ENCODE results near the gene CBLL2.
A peak's percentile ranks its signal among the peaks of the same experiment; 100 is the strongest.
"Not testable (repeated sequence)": the region's sequence is repeated elsewhere in the genome, so short reads cannot be mapped to it uniquely, and the experiment has no call there.

CBLL2 gene

GRCh38 chrX:22272613-22273012 is at the start of gene CBLL2:
CBLL2 (plus strand) TSS chrX:22272913; CDS start chrX:22272992, 79 bp downstream.
- intact Hi-C loops (cut with DNase I) = no loop called here
- DNase-seq = no peak

- no peak for DNase-seq
- intact Hi-C loops (cut with DNase I) = no loop called here
These were observed 38.3 kb upstream of the CBLL2 start for GRCh38 chrX:22234380-22234779.

DNA sequence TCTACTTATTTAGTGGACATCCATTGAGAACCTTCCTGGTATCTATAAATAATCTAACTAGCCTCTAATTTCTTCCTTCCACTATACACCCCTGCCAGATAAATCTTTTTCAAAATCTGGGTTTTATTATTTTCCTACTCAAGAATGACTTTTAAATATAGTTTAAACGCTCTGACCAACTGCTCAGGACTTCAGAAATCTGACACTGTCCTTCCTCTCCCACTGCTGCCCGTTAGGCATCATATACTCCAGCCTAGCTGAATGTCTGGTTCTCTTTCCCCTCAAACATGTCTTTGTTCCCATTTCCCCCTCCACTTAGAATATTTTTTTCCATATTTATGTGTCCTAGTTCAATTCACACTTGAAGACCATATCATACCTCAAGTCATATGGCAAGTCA is 35.2 kb upstream of the CBLL2 start:
- DNase-seq = no peak
- intact Hi-C loops (cut with DNase I) = no loop called here

DNA sequence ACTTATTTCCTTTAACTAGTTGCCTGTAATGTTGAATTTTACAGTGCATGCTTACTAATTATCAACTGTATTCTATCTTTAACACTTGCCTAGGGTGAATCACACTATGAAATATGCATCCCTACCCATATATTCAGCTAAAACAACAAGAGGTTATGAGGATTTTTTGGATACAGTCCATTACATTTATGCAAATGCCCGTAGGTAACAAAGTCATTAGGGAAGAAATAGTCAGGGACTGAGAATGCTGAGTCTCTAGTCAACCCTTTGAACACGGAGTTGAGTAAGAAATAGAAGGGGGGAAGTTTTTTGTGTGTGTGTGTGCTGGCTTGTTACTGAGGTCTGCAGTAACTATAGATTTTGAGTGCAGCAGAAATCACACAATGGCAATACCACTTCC is 26.1 kb upstream of the CBLL2 start:
- intact Hi-C loops (cut with DNase I) = no loop called here
- no peak for DNase-seq

DNA sequence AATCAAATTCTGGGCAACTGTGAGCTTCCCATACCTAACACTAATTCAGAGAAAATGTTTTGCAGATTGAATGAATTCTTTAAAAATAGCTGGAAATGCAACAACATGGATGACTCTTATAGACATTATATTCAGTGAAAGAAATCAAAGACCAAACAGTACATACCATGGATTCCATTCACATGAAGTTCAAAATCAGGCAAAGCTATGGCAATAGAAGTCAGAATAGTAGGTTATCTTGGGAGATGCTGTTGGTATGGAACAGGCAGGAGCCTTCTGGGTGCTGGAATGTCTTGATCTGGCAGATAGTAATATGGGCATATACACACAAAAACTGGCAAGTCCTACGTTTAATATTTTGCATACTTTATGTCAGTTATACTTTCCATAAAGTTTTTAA is 25.5 kb upstream of the CBLL2 start:
- intact Hi-C loops (cut with DNase I) = no loop called here
- DNase-seq = no peak

DNA sequence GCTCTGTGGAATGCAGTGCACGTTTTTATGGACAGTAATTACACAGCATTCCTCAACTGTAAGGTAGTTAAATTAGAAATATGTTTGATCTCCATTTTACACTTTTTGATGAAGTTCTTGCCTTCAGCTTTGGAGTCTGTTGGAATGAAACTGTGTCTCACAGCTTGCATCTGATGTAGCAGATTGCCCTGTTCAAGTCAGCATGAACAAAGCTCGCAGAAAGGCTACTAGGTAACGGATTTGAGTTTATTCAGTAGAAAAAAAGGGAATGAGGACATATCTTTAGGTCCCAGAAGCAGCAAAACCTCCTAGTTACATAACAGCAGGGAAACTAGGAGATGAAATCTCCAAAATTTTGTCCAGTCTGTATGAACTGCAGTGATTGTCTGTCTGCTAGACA is 24.3 kb upstream of the CBLL2 start:
- DNase-seq = no peak
- intact Hi-C loops (cut with DNase I) = no loop called here

GRCh38 chrX:22249371-22249770 is 23.3 kb upstream of the CBLL2 start:
- intact Hi-C loops (cut with DNase I) = no loop called here
- DNase-seq = no peak

- DNase-seq = no peak
- intact Hi-C loops (cut with DNase I) = no loop called here
These were observed 4.0 kb upstream of the CBLL2 start for GRCh38 chrX:22268706-22269105.

DNA sequence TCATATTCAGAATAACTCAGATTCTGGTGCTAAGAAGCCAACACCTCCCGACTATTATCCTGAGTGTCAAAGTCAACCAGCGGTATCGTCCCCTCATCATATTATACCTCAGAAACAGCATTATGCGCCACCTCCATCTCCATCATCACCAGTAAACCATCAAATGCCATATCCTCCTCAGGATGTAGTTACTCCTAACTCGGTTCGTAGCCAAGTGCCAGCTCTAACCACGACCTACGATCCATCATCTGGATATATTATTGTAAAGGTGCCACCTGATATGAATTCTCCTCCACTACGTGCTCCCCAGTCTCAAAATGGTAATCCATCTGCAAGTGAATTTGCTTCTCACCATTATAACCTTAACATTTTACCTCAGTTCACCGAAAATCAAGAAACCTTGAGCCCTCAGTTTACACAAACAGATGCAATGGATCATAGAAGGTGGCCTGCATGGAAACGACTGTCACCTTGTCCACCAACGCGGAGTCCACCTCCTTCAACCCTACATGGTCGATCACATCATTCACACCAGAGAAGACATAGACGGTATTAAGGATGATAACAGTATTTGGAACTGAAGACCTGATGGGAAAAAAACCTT is 1.1 kb downstream of the CBLL2 start:
- no peak for DNase-seq
- intact Hi-C loops (cut with DNase I) = no loop called here

DNA sequence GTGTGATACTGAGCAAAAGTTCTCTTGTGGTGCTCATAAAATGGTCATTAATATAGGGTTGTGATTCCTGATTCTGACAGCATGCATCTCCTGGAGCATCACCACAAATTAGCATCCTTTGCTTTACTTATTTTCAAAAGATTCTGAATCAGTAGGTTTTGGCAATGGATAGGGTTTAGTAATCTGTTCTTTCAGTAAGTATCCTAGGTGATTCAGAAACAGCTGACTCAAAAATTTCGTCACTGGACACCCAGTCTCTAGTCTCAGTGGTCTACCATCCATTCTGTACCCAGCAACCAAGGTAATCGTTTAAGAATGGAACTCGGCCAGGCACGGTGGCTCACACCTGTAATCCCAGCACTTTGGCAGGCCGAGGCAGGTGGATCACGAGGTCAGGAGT is 4.1 kb downstream of the CBLL2 start:
- intact Hi-C loops (cut with DNase I) = no loop called here
- DNase-seq = no peak

GRCh38 chrX:22278375-22278774 is 5.7 kb downstream of the CBLL2 start:
- no peak for DNase-seq
- intact Hi-C loops (cut with DNase I) = no loop called here

DNA sequence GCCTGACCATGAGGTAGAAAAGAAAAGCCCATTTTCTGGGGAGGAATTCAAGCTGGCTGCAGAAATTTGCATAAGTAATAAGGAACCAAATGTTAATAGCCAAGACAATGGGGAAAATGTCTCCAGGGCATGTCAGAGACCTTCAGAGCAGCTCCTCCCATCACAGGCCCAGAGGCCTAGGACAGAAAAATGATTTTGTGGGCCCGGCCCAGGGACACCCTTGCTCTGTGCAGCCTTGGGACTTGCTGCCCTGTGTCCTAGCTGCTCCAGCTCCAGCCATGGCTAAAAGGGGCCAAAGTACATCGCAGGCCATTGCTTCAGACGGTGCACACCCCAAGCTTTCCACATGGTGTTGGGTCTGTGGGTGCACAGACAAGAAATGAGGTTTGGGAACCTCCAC is 16.5 kb downstream of the CBLL2 start:
- intact Hi-C loops (cut with DNase I); DNase-seq: not testable (repeated sequence)

DNA sequence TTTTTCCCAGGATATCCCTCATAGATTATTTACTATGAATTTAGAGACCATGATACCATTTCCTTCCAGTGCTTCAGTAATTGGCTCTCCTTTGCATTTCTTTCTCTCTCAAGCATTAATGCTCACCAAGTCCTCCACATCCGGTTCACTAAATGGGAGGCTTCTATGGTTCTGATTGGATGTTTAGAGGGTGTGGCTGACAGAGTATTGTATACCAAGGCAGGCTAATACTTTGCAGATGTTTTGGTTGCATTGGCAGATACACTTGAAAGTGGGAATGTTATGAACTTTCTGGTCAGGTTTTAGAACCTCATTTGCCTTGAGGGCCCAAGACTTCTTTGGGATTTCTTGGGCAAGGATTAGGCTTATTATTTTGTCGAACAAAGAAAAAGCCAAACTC is 24.2 kb downstream of the CBLL2 start:
- DNase-seq = no peak
- intact Hi-C loops (cut with DNase I) = no loop called here

- intact Hi-C loops (cut with DNase I) = no loop called here
- peak in 15 of 42 donors; percentile 1 to 60 (median 12) for DNase-seq
These were observed 27.4 kb downstream of the CBLL2 start for GRCh38 chrX:22300130-22300529.

- intact Hi-C loops (cut with DNase I) = no loop called here
These were observed 38.1 kb downstream of the CBLL2 start for GRCh38 chrX:22310779-22311178.

GRCh38 chrX:22313766-22314165 is 41.1 kb downstream of the CBLL2 start:
- DNase-seq = no peak

More at GRCh38 chrX:22310779-22311178, 38.1 kb downstream of the CBLL2 start:
- no peak for DNase-seq

DNA sequence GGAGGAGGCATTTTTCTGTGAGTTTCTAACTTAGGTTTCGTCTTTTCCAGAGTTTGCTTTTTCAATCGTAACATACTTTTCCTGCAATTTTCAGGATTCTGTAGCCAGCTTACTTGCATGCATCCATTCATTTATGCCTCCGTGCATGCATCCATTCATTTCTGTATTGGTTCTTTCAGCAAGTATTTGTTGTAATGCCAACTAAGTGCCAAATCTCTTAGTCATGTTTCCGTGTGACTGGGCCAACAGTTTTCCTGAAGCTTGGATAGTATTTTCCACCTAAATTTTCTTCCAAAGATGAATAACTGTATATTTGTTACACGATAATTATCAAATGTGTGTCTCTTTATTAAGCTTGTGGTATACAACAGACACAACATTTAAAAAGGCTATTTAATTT is 41.5 kb downstream of the CBLL2 start:
- DNase-seq = no peak
- intact Hi-C loops (cut with DNase I) = no loop called here

More at GRCh38 chrX:22313766-22314165, 41.1 kb downstream of the CBLL2 start:
- intact Hi-C loops (cut with DNase I) = no loop called here

DNA sequence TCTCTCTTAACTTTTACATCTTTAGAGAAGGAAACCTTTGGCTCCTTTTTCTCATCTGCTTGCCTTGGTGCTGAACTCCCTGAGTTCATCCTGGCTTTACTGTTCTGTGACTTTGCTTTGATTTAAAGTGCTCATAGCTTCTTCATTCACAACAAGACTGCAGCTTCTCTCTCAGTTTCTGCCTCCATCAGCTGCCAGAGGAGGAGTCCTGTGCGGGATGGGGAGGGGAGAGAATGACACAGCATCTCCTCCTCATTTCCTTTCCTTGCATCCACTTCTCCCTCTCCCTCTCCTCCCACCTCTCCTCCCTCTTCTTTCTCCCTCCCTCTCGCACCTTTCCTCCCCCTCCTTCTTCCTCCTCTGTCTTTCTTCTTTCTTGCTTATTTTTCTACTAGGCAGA is 42.0 kb downstream of the CBLL2 start:
- intact Hi-C loops (cut with DNase I) = no loop called here
- DNase-seq = peak in 24 of 42 donors; percentile 1 to 54 (median 16)

DNA sequence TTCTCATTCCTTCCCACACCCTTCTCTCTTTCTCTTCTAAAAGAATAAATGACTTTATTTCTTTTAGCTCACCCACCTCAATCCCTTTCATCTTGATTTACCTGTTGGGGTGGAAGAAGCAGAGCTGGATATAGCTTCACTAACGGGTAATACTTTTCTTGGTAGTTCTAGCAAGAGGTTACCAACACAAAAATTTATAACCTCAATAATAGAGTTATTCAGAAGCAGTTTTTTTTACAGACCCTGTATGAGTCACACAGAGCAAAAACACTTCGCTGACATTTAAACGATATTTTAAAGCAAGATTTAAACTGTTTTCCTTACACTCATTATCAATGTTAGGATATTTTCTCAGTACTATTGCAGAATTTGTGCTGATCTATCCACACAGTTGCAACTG is 42.4 kb downstream of the CBLL2 start:
- no peak for DNase-seq
- intact Hi-C loops (cut with DNase I) = no loop called here

DNA sequence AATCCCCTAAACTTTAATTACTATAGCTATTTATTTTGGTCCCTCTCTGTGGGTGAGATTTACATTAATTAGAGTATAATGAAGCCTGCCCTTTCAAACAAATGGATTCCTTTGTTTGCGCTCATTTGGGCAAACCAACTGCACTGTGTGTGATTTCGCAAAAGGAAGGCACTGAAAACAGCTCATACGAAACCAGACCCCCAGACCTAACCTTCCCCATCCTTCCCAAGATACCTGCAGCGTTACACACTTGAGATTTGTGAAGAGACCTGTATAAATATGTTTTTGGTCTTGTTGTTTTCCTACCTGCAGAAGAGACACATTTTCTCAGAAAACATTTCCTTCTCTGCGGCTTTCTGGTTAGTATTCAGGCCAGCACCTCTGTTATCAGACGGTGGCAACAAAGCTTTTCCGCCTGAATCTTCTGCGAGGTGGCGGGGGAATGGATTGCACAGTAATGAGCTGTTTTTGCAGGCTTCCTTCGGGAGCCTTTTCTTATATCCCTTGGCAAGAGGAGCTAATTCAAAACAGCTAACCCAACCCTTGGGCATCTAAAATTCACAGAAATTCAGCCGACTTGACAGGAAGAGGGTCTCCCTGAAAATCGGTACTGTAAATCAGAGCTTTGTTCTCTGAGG is 47.6 kb downstream of the CBLL2 start:
- intact Hi-C loops (cut with DNase I) = no loop called here
- DNase-seq = no peak

DNA sequence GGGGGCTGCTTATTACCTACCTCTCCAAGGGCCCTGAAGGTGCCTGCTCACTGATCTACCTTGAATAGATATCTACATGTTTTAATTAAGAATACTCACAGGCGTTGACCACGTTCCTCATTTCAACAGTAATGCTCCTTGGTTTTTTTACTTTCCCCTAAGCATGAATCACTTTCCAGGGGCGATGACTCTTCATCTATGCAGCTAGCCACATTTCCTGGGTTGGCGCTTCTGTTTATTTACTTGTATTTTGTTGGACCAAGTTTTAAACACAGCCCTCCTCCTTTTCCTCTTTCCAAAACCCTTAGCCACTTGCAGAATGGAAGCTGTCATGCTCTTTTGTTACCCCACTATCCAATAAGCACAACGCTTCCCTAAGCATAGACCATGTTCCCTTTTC is 50.8 kb downstream of the CBLL2 start:
- no peak for DNase-seq
- intact Hi-C loops (cut with DNase I) = no loop called here

All from head of caudate nucleus (tissue), 42 donors.